CD4-positive, alpha-beta T cell treated with Interleukin-6 for 4 hours (primary cell): ENCODE results near the gene PAX7.

Experiments used
- DNase-seq: peaks from one replicate; pipeline ENCODE4 v3.0.0-alpha.2; 2020; ENCODE audit warnings: mixed read lengths

Gene PAX7

GRCh38 chr1:18768086-18768485, 137.4 kb downstream of the PAX7 start:
- DNase-seq = no peak

- no peak for DNase-seq
These were observed 138.5 kb downstream of the PAX7 start for GRCh38 chr1:18769140-18769539.

GRCh38 chr1:18770799-18771198, 140.2 kb downstream of the PAX7 start:
- no peak for DNase-seq

GRCh38 chr1:18773753-18774152, 143.1 kb downstream of the PAX7 start:
- DNase-seq = no peak

- DNase-seq = no peak
These were observed 144.7 kb downstream of the PAX7 start for GRCh38 chr1:18775341-18775740.

GRCh38 chr1:18776777-18777176, 146.1 kb downstream of the PAX7 start:
- DNase-seq = no peak

DNA sequence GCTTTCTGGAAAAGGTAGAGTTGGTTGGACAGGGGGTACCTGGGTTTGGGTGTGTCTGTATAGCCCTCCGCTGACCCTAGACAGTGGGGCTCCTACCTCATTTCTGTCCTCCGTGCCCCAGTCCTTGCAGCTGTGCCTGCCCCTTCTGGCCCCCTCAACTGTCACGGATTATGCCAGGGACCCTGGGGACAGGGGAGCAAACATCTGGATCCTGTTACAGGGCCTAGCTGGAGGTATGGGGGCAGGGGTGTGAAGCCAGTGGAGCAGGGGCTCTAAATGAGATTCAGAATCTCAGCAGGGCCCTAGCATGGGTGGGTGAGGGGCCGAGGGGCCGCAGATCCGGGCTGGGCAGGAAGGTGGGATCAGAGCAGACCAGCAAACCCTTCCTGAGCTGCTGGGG, 147.8 kb downstream of the PAX7 start:
- DNase-seq = no peak

- no peak for DNase-seq
These were observed 150.4 kb downstream of the PAX7 start for GRCh38 chr1:18781031-18781430.

- DNase-seq = no peak
These were observed 153.2 kb downstream of the PAX7 start for GRCh38 chr1:18783705-18784481.

- DNase-seq = no peak
These were observed 153.8 kb downstream of the PAX7 start for GRCh38 chr1:18784482-18784831.

DNA sequence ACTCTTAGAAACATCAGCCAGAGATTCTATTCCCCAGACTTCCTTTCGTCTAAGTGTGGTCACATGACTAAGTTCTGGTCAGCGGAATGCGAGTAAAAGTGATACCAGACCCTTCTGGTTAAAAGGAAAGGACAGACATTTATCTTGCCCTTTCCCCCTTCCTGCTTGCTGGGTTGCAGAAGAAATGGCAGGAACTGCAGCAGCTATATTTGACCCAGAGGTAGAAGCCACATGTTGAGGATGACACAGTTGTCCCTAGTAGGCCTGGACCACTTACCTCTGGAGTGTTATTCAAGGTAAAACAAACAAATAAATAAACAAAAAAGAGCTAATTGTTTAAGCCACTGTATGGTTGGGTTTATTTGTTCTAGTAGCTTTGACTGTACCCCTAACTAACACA, 155.5 kb downstream of the PAX7 start:
- no peak for DNase-seq

- no peak for DNase-seq
These were observed 157.3 kb downstream of the PAX7 start for GRCh38 chr1:18787825-18788385.

- DNase-seq = no peak
These were observed 158.6 kb downstream of the PAX7 start for GRCh38 chr1:18789246-18789645.

GRCh38 chr1:18792747-18793146, 162.1 kb downstream of the PAX7 start:
- DNase-seq = no peak

DNA sequence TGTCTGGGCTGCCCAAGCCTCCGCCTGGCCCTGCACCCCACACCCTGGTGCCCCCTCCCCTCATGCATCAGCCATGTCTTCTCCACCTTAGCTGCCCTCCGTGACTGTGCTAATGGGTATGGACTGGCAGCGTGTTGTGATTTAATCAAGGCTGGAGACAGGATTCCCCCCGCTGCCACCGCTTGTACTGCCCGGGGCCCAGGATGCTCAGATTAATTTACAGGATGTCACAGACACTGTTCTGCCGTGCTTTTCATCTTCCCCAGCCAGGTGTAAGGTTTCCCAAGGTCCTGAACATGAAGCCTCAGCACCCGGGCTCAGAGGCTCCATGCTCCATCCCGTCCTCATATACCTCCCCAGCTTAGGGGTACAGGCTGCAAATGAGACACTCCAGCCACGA, 162.5 kb downstream of the PAX7 start:
- DNase-seq = no peak

DNA sequence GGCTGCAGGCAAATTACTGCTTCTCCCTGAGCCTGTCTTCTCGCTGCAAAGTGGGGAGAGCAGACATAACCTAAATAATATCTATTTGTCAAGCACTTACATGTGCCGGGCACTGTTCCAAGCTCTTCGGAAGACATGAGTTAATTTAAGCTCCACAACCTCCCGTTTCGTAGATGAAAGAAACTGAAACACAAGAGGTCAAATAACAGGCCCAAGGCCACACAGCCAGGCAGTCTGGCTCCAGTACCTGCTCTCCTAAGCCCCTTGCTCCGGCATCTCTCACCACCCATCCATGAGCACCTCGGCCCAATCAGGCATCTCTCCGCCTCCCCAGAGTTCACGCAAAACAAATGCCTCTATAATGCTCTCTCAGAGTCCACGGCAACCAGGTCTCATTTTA, 163.4 kb downstream of the PAX7 start:
- DNase-seq = no peak

DNA sequence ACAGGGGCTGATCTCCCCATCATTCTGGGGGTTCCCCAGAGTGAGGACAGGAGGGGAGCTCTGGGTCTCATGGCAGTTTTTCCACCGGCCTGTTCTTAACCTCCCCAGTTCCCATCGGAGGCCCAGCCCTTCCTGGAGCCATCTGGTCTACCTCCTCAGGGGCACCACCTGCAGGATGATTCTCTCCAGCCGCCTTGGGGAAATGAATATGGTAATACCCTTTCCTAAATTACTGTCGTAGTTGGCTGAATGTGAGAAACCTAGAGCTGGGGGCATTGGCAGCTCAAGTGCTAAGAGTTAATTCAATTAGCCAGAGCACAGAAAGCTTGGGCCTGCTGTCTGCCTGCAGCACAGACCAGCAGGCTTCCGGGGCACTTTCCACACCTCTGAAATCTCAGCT, 163.9 kb downstream of the PAX7 start:
- no peak for DNase-seq

DNA sequence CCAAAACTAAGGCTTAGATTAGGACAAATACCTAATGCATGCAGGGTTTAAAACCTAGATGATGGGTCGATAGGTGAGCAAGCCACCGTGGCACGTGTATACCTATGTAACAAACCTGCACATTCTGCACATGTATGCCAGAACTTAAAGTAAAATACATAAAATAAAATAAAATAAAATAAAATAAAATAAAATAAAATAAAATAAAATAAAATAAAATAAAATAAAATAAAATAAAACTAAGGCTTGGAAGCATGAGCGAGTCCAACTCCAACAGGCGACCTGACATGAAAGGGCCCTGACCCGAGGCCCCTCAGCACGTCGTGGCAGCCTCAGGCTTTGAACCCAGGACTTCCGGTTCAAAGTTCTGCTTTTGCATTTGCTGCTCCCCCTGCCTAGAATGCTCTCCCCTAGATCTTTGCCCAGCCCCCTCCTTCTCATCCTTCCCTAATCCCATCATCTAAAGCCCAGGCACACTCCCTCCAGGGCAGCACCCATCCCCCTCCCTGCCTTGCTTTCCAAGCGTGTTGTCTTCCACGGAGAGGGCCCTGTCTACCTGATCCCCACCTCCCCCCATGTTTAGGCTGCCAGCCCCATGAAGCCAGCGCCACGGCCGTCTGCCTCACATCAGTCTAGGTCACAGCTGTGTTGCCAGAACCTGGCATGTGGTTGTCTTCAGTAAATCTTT, 164.5 kb downstream of the PAX7 start:
- DNase-seq = no peak

DNA sequence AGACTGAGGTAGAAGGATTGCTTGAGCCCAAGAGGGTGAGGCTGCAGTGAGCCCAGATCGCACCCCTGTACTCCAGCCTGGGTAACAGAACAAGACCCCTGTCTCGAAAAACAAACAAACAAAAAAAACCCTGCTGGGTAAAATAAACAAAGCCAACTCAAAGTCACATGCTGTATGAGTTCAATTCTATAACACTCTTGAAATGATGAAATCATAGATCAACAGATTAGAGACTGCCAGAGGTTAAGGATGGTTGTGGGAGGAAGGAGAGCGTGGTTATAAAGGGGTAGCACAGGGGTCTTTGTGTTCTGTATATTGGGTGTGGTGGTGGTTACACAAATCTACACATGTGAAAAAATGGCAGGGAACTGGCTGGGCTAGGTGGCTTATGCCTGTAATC, 166.3 kb downstream of the PAX7 start:
- no peak for DNase-seq
